Upper lobe of right lung (tissue), 1 donor: ENCODE results near the gene SPATA13. TPM values are rescaled to one million over a fixed set of nuclear protein-coding genes. Genes with fewer than 3 reads are reported as not detected.
"Not testable (repeated sequence)": the region's sequence is repeated elsewhere in the genome, so short reads cannot be mapped to it uniquely, and the experiment has no call there.

Experiments used
- ATAC-seq: fragments of 200-7000 bp; cut with Tn5 transposase; one replicate; pipeline ENCODE4 v1.9.1; 2020; ENCODE audit warnings: mild to moderate bottlenecking, moderate library complexity
- DNase-seq: peaks from one replicate; pipeline ENCODE4 v3.0.0-alpha.2; 2020
- H3K27ac ChIP-seq: fragments of 200-600 bp; one replicate; pipeline ENCODE4 v1.8.0; 2022
- H3K27me3 ChIP-seq: fragments of 200-600 bp; one replicate; pipeline ENCODE4 v1.8.0; 2022; ENCODE audit warnings: mild to moderate bottlenecking
- H3K36me3 ChIP-seq: fragments of 200-600 bp; one replicate; pipeline ENCODE4 v1.8.0; 2022
- H3K4me1 ChIP-seq: fragments of 200-600 bp; one replicate; pipeline ENCODE4 v1.8.0; 2022
- H3K4me3 ChIP-seq: fragments of 200-600 bp; one replicate; pipeline ENCODE4 v1.8.0; 2022; ENCODE audit warnings: mild to moderate bottlenecking
- H3K9me3 ChIP-seq: fragments of 200-600 bp; one replicate; pipeline ENCODE4 v1.8.0; 2022
- intact Hi-C: fragments of 100-400 bp; cut with DNase I; formaldehyde crosslinking; loops from one replicate; pipeline ENCODE4 v1.11.0; 2022
- total RNA-seq: library from RNA; stranded (reverse); fragmentation: NEBNext Ultra II Directional; extraction: Animal tissue kit (Norgen Biotek cat#: 25700); gene quantifications from one replicate; pipeline ENCODE4 v1.2.1, GENCODE V29; 2021
- TF ChIP-seq, protein P1 (sequence below): fragments of 200-600 bp; IDR thresholded peaks from one replicate; pipeline ENCODE4 v1.8.0; 2022; ENCODE audit warnings: antibody characterized with exemption
- donor health status: DM: no; HTN: yes; CAD: no; lungs with severe emphysema.

The SPATA13 gene
- total RNA-seq, 1 donor from 2014 or later: 34.4 TPM

- TF ChIP-seq, protein P1, sequence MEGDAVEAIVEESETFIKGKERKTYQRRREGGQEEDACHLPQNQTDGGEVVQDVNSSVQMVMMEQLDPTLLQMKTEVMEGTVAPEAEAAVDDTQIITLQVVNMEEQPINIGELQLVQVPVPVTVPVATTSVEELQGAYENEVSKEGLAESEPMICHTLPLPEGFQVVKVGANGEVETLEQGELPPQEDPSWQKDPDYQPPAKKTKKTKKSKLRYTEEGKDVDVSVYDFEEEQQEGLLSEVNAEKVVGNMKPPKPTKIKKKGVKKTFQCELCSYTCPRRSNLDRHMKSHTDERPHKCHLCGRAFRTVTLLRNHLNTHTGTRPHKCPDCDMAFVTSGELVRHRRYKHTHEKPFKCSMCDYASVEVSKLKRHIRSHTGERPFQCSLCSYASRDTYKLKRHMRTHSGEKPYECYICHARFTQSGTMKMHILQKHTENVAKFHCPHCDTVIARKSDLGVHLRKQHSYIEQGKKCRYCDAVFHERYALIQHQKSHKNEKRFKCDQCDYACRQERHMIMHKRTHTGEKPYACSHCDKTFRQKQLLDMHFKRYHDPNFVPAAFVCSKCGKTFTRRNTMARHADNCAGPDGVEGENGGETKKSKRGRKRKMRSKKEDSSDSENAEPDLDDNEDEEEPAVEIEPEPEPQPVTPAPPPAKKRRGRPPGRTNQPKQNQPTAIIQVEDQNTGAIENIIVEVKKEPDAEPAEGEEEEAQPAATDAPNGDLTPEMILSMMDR: no peak
- DNase-seq (no peak), ATAC-seq (no peak)
- Histone ChIP-seq H3K9me3 (no peaks in the 10 kb centered on the region), H3K4me1 (no peaks in the 10 kb centered on the region), H3K36me3 (no peaks in the 10 kb centered on the region), H3K27ac (no peak overlapping the region), H3K4me3 (no peak overlapping the region), H3K27me3 (peaks cover 8% of the 10 kb centered on the region)
- intact Hi-C loops: no loop called here
Measured at GRCh38 chr13:24323036-24323738, 162.7 kb downstream of the SPATA13 start.

- Histone ChIP-seq H3K4me1 (no peaks in the 10 kb centered on the region), H3K27ac (no peak overlapping the region), H3K27me3 (peaks cover 8% of the 10 kb centered on the region), H3K36me3 (no peaks in the 10 kb centered on the region), H3K4me3 (no peak overlapping the region), H3K9me3 (no peaks in the 10 kb centered on the region)
- TF ChIP-seq, protein P1: no peak
- DNase-seq (no peak), ATAC-seq (no peak)
- intact Hi-C loops: no loop called here
Measured at GRCh38 chr13:24323739-24324075, 163.2 kb downstream of the SPATA13 start.

GRCh38 chr13:24327598-24327997 lies 167.1 kb downstream of the SPATA13 start:
- H3K4me3 ChIP-seq, H3K4me1 ChIP-seq, intact Hi-C loops, H3K27me3 ChIP-seq, DNase-seq, H3K27ac ChIP-seq, H3K36me3 ChIP-seq, H3K9me3 ChIP-seq: not testable (repeated sequence)
- peak; percentile 39 for ATAC-seq

GRCh38 chr13:24328145-24328544 lies 167.6 kb downstream of the SPATA13 start:
- no peak for ATAC-seq
- H3K36me3 ChIP-seq: no peaks in the 10 kb centered on the region
- no peak overlapping the region for H3K27ac ChIP-seq
- TF ChIP-seq, protein P1: no peak
- no peaks in the 10 kb centered on the region for H3K9me3 ChIP-seq
- H3K4me1 ChIP-seq: no peaks in the 10 kb centered on the region
- no peak overlapping the region for H3K4me3 ChIP-seq
- no peak for DNase-seq
- intact Hi-C loops: no loop called here
- H3K27me3 ChIP-seq: peaks cover 8% of the 10 kb centered on the region

DNA sequence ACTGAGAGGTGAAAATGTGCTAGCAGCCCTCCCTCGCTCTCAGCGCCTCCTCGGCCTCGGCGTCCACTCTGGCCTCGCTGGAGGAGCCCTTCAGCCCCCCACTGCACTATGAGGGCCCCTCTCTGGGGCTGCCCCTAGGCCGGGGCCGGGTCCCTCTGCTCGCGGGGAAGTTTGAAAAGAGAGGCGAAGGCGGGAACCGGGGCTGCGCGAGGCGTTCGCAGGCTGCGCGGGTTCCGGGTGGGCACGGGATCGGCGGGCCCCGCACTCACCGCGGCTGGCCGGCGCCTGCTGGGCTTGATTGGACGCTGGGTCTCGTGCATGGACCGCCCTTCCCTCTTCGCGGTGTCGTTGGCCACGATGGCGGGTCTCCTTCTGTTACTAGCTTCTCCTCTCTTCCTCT lies 178.2 kb downstream of the SPATA13 start:
- Histone ChIP-seq H3K27me3 (no peaks in the 10 kb centered on the region), H3K4me1 (no peaks in the 10 kb centered on the region), H3K9me3 (no peaks in the 10 kb centered on the region), H3K36me3 (no peaks in the 10 kb centered on the region), H3K27ac (no peak overlapping the region), H3K4me3 (no peak overlapping the region)
- TF ChIP-seq, protein P1: no peak
- intact Hi-C loops: no loop called here
- DNase-seq (no peak), ATAC-seq (no peak)

DNA sequence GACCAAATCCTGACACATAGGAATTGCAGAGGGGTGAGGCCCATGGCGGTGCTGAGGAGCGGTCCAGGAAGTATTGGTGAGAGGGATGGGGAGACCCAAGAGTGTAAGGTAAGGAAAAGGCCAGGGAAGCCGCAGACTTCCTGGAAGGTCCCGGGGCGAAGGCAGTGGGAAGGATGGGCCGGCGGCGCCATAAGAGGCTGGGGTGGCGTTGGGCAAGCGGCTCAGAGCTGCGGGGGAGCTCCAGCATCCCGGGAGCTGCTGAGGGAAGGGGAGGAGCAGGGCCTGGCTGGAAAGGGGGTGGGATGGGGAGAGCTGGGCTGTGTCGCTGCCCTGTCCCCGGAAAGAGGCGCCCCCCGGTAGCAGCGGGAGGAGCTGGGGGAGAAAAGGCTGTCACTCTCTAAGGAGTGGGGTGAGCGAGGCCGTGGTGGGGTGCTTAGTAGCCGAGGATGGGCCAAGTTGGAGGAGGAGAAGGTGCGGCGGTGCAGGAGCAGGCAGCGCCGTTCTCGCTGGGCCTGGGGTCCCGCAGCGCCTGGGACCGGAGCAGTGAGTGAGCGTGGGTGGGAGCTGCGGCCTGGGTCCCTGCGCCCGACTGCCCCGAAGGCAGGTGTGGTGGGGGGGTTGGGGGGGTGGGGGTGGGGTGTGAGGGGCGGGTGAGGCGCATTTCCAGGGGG lies 179.6 kb downstream of the SPATA13 start:
- intact Hi-C loops: no loop called here
- Histone ChIP-seq H3K27me3 (no peaks in the 10 kb centered on the region), H3K27ac (no peak overlapping the region), H3K36me3 (no peaks in the 10 kb centered on the region), H3K4me3 (no peak overlapping the region), H3K4me1 (no peaks in the 10 kb centered on the region), H3K9me3 (no peaks in the 10 kb centered on the region)
- TF ChIP-seq, protein P1: no peak
- ATAC-seq (peak; percentile 12), DNase-seq (no peak)
